C4-2B (cell line): Measurements from ENCODE around the gene LRMDA.

Experiments
- ZFX ChIP-seq: fragments of 450-650 bp; IDR thresholded peaks from 2 replicates; pipeline ENCODE4 v1.6.1; 2017
- TF ChIP-seq, protein P1 (sequence below): fragments of 450-650 bp; conservative IDR thresholded peaks from 2 replicates; pipeline ENCODE4 v1.5.1; 2017; ENCODE audit warnings: mild to moderate bottlenecking

- TF ChIP-seq, protein P1, sequence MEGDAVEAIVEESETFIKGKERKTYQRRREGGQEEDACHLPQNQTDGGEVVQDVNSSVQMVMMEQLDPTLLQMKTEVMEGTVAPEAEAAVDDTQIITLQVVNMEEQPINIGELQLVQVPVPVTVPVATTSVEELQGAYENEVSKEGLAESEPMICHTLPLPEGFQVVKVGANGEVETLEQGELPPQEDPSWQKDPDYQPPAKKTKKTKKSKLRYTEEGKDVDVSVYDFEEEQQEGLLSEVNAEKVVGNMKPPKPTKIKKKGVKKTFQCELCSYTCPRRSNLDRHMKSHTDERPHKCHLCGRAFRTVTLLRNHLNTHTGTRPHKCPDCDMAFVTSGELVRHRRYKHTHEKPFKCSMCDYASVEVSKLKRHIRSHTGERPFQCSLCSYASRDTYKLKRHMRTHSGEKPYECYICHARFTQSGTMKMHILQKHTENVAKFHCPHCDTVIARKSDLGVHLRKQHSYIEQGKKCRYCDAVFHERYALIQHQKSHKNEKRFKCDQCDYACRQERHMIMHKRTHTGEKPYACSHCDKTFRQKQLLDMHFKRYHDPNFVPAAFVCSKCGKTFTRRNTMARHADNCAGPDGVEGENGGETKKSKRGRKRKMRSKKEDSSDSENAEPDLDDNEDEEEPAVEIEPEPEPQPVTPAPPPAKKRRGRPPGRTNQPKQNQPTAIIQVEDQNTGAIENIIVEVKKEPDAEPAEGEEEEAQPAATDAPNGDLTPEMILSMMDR, result no peak
- TF ChIP-seq ZFX, result no peak
Measured at GRCh38 chr10:76112826-76113150, 681.4 kb downstream of the LRMDA start.
